Calu3 (cell line): ENCODE measurements around the gene EML6. TPM values are rescaled to one million over a fixed set of nuclear protein-coding genes. Genes with fewer than 3 reads are reported as not detected.

Experiments used
- BruUV-seq: library from RNA; stranded (reverse); fragments of 400-500 nt; replicated peaks from 2 replicates; lab custom pipeline; 2021; lab: Mats Ljungman, UMichigan
- CTCF ChIA-PET: fragments of 300-600 bp; sonication (Branson Sonifier 250); formaldehyde crosslinking; loops from one replicate; lab custom pipeline; 2022; ENCODE audit warnings: antibody characterized with exemption; lab: Charles Lee
- DNase-seq: peaks from one replicate; pipeline ENCODE4 v3.0.0; 2022
- H3K27ac Mint-ChIP-seq: one replicate; pipeline ENCODE4 v1.8.0; 2022; ENCODE audit warnings: mixed read lengths; ENCODE audit not compliant: unreplicated experiment
- H3K27me3 Mint-ChIP-seq: one replicate; pipeline ENCODE4 v1.8.0; 2022; ENCODE audit warnings: mixed read lengths; ENCODE audit not compliant: unreplicated experiment
- H3K36me3 Mint-ChIP-seq: one replicate; pipeline ENCODE4 v1.8.0; 2022; ENCODE audit warnings: mild to moderate bottlenecking, moderate library complexity, mixed read lengths; ENCODE audit not compliant: insufficient read depth, unreplicated experiment
- H3K4me1 Mint-ChIP-seq: one replicate; pipeline ENCODE4 v1.8.0; 2022; ENCODE audit warnings: mild to moderate bottlenecking, low read depth, mixed read lengths; ENCODE audit not compliant: unreplicated experiment
- H3K4me3 Mint-ChIP-seq: one replicate; pipeline ENCODE4 v1.8.0; 2022; ENCODE audit warnings: mild to moderate bottlenecking, low read depth, moderate library complexity, mixed read lengths; ENCODE audit not compliant: unreplicated experiment
- H3K9me3 Mint-ChIP-seq: one replicate; pipeline ENCODE4 v1.8.0; 2022; ENCODE audit warnings: low read depth, mixed read lengths; ENCODE audit not compliant: unreplicated experiment
- CTCF ChIP-seq: fragments of 200-600 bp; IDR thresholded peaks from one replicate; pipeline ENCODE4 v1.8.0; 2022; ENCODE audit warnings: antibody characterized with exemption; ENCODE audit not compliant: unreplicated experiment
- intact Hi-C: fragments of 100-400 bp; cut with micrococcal nuclease; formaldehyde crosslinking; loops from one replicate; pipeline ENCODE4 v1.10.0; 2022; ENCODE audit not compliant: unreplicated experiment
- total RNA-seq: library from RNA; stranded (reverse); gene quantifications from 2 replicates; pipeline ENCODE4 v1.2.3, GENCODE V29; 2022

The EML6 gene
- total RNA-seq, 1 experiment from 2014 or later = 0.45 TPM

GRCh38 chr2:54915101-54915500, 191.6 kb downstream of the EML6 start:
- Mint-ChIP-seq H3K36me3 (no peaks in the 10 kb centered on the region), H3K27me3 (peaks cover 23% of the 10 kb centered on the region), H3K4me3 (no peak overlapping the region), H3K9me3 (peaks cover 4% of the 10 kb centered on the region), H3K27ac (no peak overlapping the region), H3K4me1 (no peaks in the 10 kb centered on the region)
- intact Hi-C loops = no loop called here
- CTCF ChIA-PET = interaction anchor here (0.9 kb wide), 1 partner anchor 10 kb away, joined by 3 read pairs; no protein-coding TSS in a partner anchor
- no peak for TF ChIP-seq CTCF
- BruUV-seq = no TSS peak
- DNase-seq = no peak

GRCh38 chr2:54916637-54917036, 193.2 kb downstream of the EML6 start:
- intact Hi-C loops = no loop called here
- Mint-ChIP-seq H3K9me3 (peaks cover 6% of the 10 kb centered on the region), H3K27me3 (peaks cover 23% of the 10 kb centered on the region), H3K36me3 (no peaks in the 10 kb centered on the region), H3K4me3 (no peak overlapping the region), H3K27ac (no peak overlapping the region), H3K4me1 (no peaks in the 10 kb centered on the region)
- no peak for DNase-seq
- TF ChIP-seq CTCF = no peak
- CTCF ChIA-PET = no interaction called here
- no TSS peak for BruUV-seq

- peaks cover 18% of the 10 kb centered on the region for H3K27me3 Mint-ChIP-seq
- DNase-seq = no peak
- no peaks in the 10 kb centered on the region for H3K4me1 Mint-ChIP-seq
- no peak overlapping the region for H3K4me3 Mint-ChIP-seq
- no peak overlapping the region for H3K27ac Mint-ChIP-seq
- no TSS peak for BruUV-seq
- intact Hi-C loops = no loop called here
- H3K9me3 Mint-ChIP-seq = peaks cover 3% of the 10 kb centered on the region
- no peaks in the 10 kb centered on the region for H3K36me3 Mint-ChIP-seq
- TF ChIP-seq CTCF = no peak
- CTCF ChIA-PET = no interaction called here
Measured at GRCh38 chr2:54918647-54919280, 195.3 kb downstream of the EML6 start.

- intact Hi-C loops = no loop called here
- Mint-ChIP-seq H3K4me3 (no peak overlapping the region), H3K9me3 (peaks cover 2% of the 10 kb centered on the region), H3K36me3 (no peaks in the 10 kb centered on the region), H3K27me3 (peaks cover 25% of the 10 kb centered on the region), H3K4me1 (no peaks in the 10 kb centered on the region), H3K27ac (no peak overlapping the region)
- CTCF ChIA-PET = interaction anchor here (0.6 kb wide), 1 partner anchor 142 kb away, joined by 5 read pairs; no protein-coding TSS in a partner anchor
- TF ChIP-seq CTCF = no peak
- no TSS peak for BruUV-seq
- DNase-seq = no peak
Measured at GRCh38 chr2:54920660-54921059, 197.2 kb downstream of the EML6 start.
